ENCODE data around the gene ADK. TPM values are rescaled to one million over a fixed set of nuclear protein-coding genes. Genes with fewer than 3 reads are reported as not detected.
"Not testable (repeated sequence)": the region's sequence is repeated elsewhere in the genome, so short reads cannot be mapped to it uniquely, and the experiment has no call there.

Gene ADK
- total RNA-seq, 1 donor from 2014 or later, result 53.0 TPM

DNA sequence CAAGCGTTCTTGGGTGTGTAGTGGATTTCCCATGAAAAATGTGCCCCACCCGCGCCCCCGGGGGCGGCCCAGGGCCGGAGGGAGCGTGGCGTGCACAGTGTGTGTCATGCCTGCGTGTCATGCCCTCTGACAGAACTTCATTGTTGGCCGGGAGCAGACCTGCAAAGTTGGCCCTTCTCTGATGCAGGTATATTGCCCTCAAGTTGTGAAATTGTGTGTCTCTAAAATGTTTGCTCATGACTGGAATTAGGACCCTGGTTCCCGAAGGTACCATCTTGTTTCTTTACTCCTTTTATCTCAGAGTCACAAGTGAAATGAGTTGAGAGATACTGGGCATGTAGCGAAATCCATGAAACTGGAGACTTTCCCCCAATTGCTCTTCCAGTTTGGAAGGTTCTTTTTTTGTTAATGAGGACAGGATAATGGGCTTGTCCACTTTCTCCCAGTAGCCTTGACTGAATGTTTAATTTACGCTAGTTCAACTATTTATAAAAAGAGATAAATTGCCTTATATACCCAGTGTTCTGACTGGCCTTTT is 26.2 kb downstream of the ADK start:
- ATAC-seq (peak; percentile 40), DNase-seq (peak; percentile 79)
- no peaks in the 10 kb centered on the region for H3K27me3 ChIP-seq
- H3K9me3 ChIP-seq, result no peaks in the 10 kb centered on the region
- H3K27ac ChIP-seq, result peak overlapping the region; percentile 89
- peak overlapping the region; percentile 79 for H3K4me3 ChIP-seq
- no peaks in the 10 kb centered on the region for H3K36me3 ChIP-seq
- peaks cover 17% of the 10 kb centered on the region for H3K4me1 ChIP-seq
- intact Hi-C loops (cut with DNase I), result no loop called here
- TF ChIP-seq, protein P1, sequence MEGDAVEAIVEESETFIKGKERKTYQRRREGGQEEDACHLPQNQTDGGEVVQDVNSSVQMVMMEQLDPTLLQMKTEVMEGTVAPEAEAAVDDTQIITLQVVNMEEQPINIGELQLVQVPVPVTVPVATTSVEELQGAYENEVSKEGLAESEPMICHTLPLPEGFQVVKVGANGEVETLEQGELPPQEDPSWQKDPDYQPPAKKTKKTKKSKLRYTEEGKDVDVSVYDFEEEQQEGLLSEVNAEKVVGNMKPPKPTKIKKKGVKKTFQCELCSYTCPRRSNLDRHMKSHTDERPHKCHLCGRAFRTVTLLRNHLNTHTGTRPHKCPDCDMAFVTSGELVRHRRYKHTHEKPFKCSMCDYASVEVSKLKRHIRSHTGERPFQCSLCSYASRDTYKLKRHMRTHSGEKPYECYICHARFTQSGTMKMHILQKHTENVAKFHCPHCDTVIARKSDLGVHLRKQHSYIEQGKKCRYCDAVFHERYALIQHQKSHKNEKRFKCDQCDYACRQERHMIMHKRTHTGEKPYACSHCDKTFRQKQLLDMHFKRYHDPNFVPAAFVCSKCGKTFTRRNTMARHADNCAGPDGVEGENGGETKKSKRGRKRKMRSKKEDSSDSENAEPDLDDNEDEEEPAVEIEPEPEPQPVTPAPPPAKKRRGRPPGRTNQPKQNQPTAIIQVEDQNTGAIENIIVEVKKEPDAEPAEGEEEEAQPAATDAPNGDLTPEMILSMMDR (IDR thresholded peaks at IDR 0.05), result no peak

DNA sequence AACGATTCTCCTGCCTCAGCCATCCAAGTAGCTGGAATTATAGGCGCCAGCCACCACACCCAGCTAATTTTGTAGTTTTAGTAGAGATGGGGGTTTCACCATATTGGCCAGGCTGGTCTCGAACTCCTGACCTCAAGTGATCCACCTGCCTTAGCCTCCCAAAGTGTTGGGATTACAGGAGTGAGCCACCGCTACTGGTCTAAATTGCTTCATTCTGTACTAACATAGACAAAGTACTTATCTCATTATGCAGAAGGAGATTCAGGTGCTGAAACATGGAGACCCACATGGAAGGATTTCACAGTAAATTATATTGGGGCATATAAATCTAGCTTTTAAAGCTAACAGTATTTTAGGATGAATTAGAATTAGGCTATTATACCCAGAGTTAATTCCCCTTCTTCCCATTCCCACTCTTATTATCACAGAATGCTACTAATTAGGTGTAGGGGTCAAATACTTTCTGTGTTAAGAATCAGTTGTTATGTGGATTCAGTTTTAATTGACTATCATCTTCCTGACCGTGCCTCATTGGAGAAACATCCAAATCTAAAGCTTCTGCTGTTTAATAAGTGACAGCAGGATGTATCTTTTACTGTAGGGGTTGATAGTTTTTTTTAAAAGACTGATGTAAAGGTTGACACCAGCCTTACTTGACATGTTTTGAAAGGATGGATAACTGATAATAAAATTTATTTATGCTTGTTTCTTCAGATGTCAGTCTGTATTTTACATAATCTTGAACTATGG is 27.2 kb downstream of the ADK start:
- peaks cover 17% of the 10 kb centered on the region for H3K4me1 ChIP-seq
- H3K4me3 ChIP-seq, result peak overlapping the region; percentile 79
- intact Hi-C loops (cut with DNase I), result no loop called here
- H3K9me3 ChIP-seq, result no peaks in the 10 kb centered on the region
- H3K27ac ChIP-seq, result no peak overlapping the region
- no peak for DNase-seq
- H3K36me3 ChIP-seq, result no peaks in the 10 kb centered on the region
- TF ChIP-seq, protein P1 (IDR thresholded peaks at IDR 0.05), result no peak
- ATAC-seq, result no peak
- no peaks in the 10 kb centered on the region for H3K27me3 ChIP-seq

DNA sequence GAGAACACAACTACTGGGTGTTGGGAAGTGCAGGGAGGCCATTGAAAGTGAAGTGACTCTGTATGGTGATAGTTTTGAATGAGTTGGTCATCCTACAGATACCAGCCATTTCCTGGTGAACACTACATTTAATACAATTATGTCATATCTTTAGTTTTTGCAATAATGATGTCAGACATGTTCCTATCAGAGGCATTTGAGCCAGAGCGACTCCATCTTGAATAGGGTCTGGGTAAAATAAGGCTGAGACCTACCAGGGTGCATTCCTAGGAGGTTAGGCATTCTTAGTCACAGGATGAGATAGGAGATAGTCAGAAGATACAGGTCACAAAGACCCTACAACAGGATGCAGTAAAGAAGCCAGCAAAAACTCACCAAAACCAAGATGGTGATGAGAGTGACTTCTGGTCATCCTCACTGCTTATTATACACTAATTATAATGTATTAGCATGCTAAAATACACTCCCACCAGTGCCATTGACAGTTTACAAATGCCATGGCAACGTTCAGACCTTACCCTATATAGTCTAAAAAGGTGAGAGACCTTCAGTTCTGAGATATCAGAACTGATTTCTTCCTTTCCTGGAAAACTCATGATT is 28.2 kb downstream of the ADK start:
- H3K36me3 ChIP-seq, result no peaks in the 10 kb centered on the region
- intact Hi-C loops (cut with DNase I), result no loop called here
- DNase-seq (no peak), ATAC-seq (no peak)
- H3K4me1 ChIP-seq, result peaks cover 17% of the 10 kb centered on the region
- no peak overlapping the region for H3K4me3 ChIP-seq
- no peaks in the 10 kb centered on the region for H3K27me3 ChIP-seq
- TF ChIP-seq, protein P1 (IDR thresholded peaks at IDR 0.05), result no peak
- no peak overlapping the region for H3K27ac ChIP-seq
- no peaks in the 10 kb centered on the region for H3K9me3 ChIP-seq

DNA sequence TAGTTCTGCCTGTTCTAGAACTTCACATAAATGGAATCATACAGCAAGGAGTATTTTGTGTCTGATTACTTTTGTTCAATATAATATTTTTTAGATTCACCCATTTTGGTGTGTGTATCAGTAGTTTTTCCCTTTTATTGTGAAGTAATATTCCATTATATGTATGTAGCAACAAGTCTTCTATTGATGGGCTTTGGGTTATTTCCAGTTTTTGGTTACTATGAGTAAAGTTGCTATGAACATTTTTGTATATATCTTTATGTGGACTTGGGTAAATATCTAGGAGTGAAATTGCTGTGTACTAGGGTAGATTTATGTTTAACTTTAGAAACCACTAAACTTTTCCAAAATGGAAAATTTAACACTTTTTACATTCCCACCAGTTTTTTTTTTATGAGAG is 35.7 kb downstream of the ADK start:
- DNase-seq (no peak), ATAC-seq (no peak)
- Histone ChIP-seq H3K4me1 (peaks cover 19% of the 10 kb centered on the region), H3K9me3 (no peaks in the 10 kb centered on the region), H3K27ac (no peak overlapping the region), H3K36me3 (no peaks in the 10 kb centered on the region), H3K4me3 (no peak overlapping the region), H3K27me3 (no peaks in the 10 kb centered on the region)
- TF ChIP-seq, protein P1 (IDR thresholded peaks at IDR 0.05), result no peak
- intact Hi-C loops (cut with DNase I), result no loop called here

DNA sequence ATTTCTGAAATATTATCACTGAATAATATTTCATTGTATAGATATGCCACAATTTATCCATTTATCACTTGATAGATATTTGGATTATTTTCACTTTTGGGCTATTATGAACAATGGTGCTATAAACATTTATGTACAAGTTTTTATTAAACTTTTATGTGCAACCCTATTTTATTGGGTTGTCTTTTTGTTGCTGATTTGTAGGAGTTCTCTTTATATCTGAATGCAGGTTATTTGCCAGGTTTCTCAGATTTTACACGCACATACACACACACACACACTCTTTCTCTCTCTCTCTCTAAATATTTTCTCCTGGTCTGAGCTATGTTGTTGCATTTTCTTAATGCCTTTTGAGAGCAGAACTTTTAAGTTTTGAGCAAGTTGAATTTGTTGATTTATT is 36.2 kb downstream of the ADK start:
- Histone ChIP-seq H3K9me3 (no peaks in the 10 kb centered on the region), H3K27me3 (no peaks in the 10 kb centered on the region), H3K4me1 (peaks cover 21% of the 10 kb centered on the region), H3K27ac (no peak overlapping the region), H3K4me3 (no peak overlapping the region), H3K36me3 (no peaks in the 10 kb centered on the region)
- intact Hi-C loops (cut with DNase I), result no loop called here
- ATAC-seq (no peak), DNase-seq (no peak)
- TF ChIP-seq, protein P1 (IDR thresholded peaks at IDR 0.05), result no peak

DNA sequence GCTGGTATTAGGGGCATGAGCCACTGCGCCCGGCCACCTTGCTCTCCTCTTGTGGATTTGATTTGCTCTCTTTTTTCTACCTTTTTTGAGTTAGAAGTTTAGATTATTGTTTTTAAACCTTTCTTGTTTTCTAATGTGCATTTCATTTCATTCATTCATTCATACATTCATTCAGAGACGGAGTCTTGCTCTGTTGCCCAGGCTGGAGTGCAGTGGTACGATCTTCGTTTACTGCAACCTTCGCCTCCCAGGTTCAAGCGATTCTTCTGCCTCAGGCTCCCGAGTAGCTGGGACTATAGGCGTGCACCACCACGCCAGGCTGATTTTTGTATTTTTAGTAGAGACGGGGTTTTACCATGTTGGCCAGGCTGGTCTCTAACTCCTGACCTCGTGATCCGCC is 37.6 kb downstream of the ADK start:
- H3K4me1 ChIP-seq, result peaks cover 21% of the 10 kb centered on the region
- ATAC-seq; intact Hi-C loops (cut with DNase I); DNase-seq; H3K4me3 ChIP-seq; H3K27ac ChIP-seq; H3K36me3 ChIP-seq; H3K9me3 ChIP-seq; H3K27me3 ChIP-seq: not testable (repeated sequence)

All from upper lobe of right lung (tissue), 1 donor.